ENCODE results near the gene IRF2BP1.
A peak's percentile ranks its signal among the peaks of the same experiment; 100 is the strongest.

IRF2BP1 gene

DNA sequence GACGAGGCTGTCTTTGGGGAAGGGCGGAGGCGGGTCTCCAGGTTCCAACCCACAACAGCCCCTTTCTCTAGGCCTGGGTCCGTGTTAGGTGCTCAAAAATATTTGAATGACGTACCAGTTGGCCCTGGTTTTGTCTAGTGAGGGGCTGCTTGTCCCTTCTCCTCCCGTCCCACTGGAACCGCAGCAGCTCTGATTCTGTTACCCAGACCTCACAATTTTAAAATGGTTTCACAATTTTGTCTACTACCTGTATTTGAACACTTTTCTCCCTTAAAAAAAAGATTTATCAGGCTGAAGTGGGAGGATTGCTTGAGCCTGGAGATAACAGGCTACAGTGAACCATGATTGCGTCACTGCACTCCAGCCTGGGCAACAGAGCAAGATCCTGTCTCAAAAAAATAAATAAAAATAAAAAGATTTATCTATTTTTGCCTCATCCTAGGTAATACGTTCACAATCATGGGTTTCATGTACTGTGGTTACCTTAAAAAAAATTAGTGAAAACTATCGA, 1.3 kb upstream of the IRF2BP1 start:
- Histone ChIP-seq H3K4me1 (ENCODE audit: control insufficient read depth, insufficient read depth, low read length, unreplicated experiment) (peaks cover 13% of the 10 kb centered on the region), H3K4me3 (ENCODE audit: low read depth, low read length) (peak overlapping the region; percentile 91), H2AFZ (ENCODE audit: low read length, unreplicated experiment) (peak overlapping the region; percentile 62), H3K27ac (ENCODE audit: low read depth, low read length) (peak overlapping the region; percentile 77), H3K79me2 (ENCODE audit: control insufficient read depth, insufficient read depth, low read length, unreplicated experiment) (peaks cover 4% of the 10 kb centered on the region), H3K27me3 (ENCODE audit: insufficient read depth, low read length) (no peaks in the 10 kb centered on the region), H3K36me3 (ENCODE audit: insufficient read depth, low read length) (no peaks in the 10 kb centered on the region)

DNA sequence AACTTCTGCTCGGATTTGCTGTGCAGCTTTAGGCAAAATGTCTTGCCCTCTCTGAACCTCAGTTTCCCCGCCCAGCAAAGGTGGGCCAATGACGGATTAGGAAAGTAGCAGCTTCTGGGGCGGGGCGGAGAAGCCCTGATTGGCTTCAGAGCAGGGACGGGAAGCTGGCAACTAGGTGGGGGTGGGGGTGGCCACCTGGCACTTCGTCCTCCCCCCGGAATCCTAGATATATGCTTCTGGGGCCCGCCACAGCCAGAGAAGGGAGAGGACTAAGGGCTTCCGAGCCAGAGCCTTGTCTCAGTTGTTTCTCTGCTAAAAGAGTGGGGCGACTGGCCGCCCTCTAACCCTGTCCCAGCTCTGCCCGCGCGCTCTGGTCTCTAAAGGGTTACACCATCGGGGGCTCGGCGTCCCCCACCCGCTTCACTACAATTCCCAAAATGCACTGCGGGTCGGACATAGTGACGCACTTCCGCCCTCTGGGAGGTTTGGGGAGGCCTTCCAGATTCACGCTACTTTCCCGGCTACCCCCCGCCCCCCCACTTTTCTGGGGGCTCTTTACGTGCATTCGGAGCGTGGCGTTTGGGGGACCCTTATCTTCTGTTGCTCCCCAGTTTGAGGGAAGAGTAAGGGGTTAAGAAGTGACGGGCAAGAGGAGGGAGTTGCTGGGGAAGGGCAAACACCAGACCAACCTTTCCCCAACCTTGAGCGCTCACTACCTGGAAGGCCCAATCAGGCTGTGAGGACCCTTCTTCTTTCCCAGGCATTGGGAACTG, 672 bp upstream of the IRF2BP1 start:
- peaks cover 13% of the 10 kb centered on the region for H3K4me1 ChIP-seq (ENCODE audit: control insufficient read depth, insufficient read depth, low read length, unreplicated experiment)
- H3K79me2 ChIP-seq (ENCODE audit: control insufficient read depth, insufficient read depth, low read length, unreplicated experiment) = peaks cover 4% of the 10 kb centered on the region
- H3K27me3 ChIP-seq (ENCODE audit: insufficient read depth, low read length) = no peaks in the 10 kb centered on the region
- no peaks in the 10 kb centered on the region for H3K36me3 ChIP-seq (ENCODE audit: insufficient read depth, low read length)
- peak overlapping the region; percentile 91 for H3K4me3 ChIP-seq (ENCODE audit: low read depth, low read length)
- peak overlapping the region; percentile 69 for H2AFZ ChIP-seq (ENCODE audit: low read length, unreplicated experiment)
- H3K27ac ChIP-seq (ENCODE audit: low read depth, low read length) = peak overlapping the region; percentile 77

DNA sequence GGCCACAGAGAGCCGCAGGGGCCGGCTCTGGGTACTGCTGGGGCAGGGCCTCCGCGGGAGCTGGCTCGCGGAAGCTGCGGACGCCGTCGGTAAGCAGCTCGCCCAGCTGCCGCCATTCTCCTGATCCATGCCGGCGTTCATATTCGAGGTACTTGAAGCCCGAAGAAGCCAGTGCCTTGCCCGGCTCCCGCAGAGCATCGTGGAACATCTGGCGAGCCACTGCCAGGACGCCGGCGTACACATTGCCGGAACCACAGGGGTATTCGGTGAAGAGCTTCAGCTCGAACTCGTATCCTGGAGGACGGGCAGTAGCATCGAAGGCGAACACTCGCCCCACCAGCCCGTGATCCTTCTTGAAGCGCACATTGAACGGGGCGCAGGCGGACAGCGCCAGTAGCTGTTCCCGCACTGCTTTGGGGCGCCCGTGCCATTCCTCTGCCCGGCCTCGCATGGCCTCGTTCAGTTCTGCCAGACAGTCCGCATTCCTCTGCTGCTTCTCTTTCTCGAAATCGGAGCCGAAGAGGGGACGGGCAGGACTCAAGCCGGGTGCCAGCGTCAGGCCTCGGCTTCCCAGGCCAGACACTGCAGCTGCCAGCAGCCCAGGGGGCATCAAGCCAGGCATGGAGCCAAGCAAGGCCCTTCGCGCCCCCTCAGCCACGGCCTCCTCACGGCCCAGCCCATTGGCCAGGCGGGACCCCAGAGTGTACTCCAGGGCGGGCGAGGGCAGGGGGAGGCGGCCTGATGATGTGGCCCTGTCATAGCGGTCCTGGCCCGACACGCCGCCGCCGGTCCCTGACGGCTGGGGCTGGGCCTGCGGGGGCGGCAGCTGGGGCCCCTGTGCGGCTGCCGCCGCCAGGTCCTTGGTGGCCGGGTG, 1.0 kb downstream of the IRF2BP1 start:
- H3K27ac ChIP-seq (ENCODE audit: low read depth, low read length) = peak overlapping the region; percentile 77; the same call in 1 of the 2 replicates
- H3K4me1 ChIP-seq (ENCODE audit: control insufficient read depth, insufficient read depth, low read length, unreplicated experiment) = peaks cover 13% of the 10 kb centered on the region
- no peaks in the 10 kb centered on the region for H3K36me3 ChIP-seq (ENCODE audit: insufficient read depth, low read length)
- H3K79me2 ChIP-seq (ENCODE audit: control insufficient read depth, insufficient read depth, low read length, unreplicated experiment) = peaks cover 4% of the 10 kb centered on the region
- H2AFZ ChIP-seq (ENCODE audit: low read length, unreplicated experiment) = no peak overlapping the region
- peak overlapping the region; percentile 91 for H3K4me3 ChIP-seq (ENCODE audit: low read depth, low read length)
- no peaks in the 10 kb centered on the region for H3K27me3 ChIP-seq (ENCODE audit: insufficient read depth, low read length)

DNA sequence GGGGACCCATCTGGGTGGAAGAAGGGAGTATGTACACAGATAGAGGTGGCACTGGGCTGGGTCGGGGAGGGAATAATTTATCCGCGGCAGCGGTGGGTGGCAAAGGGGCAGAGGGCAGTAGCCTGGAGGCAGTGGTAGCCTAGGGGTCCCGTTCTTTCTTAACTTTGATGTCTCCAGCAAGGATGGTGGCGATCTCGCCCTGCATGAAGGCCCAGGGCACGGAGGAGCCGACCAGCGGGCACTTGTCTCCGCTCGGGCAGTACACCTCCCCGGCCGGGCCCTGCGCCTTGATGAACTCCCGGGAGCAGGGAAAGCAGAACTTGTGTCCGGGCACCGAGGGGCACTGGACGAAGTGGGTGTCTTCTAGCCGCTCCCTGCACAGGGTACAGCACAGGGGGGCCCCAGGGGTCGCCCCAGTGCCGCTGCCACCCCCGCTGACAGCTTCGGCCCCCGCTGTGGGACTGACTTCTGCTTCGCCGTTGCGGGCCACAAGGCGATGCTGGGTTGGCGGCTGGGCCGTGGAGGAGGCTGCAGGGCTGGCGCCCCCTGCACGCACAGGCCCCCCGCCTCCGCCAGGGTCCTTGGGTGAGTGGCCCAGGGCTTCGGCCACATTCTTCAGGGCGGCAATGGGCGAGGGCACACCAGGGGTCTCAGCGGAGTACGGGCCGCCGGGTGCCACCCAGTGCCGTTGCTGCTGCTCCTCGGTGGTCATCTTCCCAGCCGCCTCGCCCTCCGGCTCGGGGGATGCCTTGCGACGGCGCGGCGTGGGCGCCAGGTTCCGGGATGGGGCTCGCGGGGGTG, 1.9 kb downstream of the IRF2BP1 start:
- peak overlapping the region; percentile 21; the same call in 1 of the 2 replicates for H3K4me3 ChIP-seq (ENCODE audit: low read depth, low read length)
- no peak overlapping the region for H3K27ac ChIP-seq (ENCODE audit: low read depth, low read length)
- H3K4me1 ChIP-seq (ENCODE audit: control insufficient read depth, insufficient read depth, low read length, unreplicated experiment) = peaks cover 13% of the 10 kb centered on the region

DNA sequence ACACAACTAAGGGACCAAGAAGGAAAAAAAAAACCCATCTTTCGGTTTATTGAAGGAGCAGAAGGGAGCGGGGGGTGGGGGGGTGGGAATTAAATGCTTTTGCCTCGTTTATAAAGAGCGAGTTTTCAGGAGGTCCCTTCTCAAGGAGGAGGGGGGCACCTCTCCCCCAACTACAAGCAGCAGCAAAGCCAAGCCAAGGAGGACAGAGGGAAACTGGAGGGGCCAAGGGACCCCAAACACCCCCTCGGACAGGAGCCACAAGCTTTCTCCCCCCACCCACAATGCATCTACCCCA, 2.4 kb downstream of the IRF2BP1 start:
- 0 out of 2 replicates have a peak overlapping the region, but pooled peaks have one; percentile 21 for H3K4me3 ChIP-seq (ENCODE audit: low read depth, low read length)
- H3K27me3 ChIP-seq (ENCODE audit: insufficient read depth, low read length) = no peaks in the 10 kb centered on the region
- no peak overlapping the region for H2AFZ ChIP-seq (ENCODE audit: low read length, unreplicated experiment)
- no peaks in the 10 kb centered on the region for H3K36me3 ChIP-seq (ENCODE audit: insufficient read depth, low read length)
- H3K79me2 ChIP-seq (ENCODE audit: control insufficient read depth, insufficient read depth, low read length, unreplicated experiment) = peaks cover 4% of the 10 kb centered on the region
- no peak overlapping the region for H3K27ac ChIP-seq (ENCODE audit: low read depth, low read length)
- H3K4me1 ChIP-seq (ENCODE audit: control insufficient read depth, insufficient read depth, low read length, unreplicated experiment) = peaks cover 13% of the 10 kb centered on the region

More for the DNA sequence above, 1.9 kb downstream of the IRF2BP1 start:
- Histone ChIP-seq H3K36me3 (ENCODE audit: insufficient read depth, low read length) (no peaks in the 10 kb centered on the region), H3K79me2 (ENCODE audit: control insufficient read depth, insufficient read depth, low read length, unreplicated experiment) (peaks cover 4% of the 10 kb centered on the region), H2AFZ (ENCODE audit: low read length, unreplicated experiment) (no peak overlapping the region), H3K27me3 (ENCODE audit: insufficient read depth, low read length) (no peaks in the 10 kb centered on the region)

DNA sequence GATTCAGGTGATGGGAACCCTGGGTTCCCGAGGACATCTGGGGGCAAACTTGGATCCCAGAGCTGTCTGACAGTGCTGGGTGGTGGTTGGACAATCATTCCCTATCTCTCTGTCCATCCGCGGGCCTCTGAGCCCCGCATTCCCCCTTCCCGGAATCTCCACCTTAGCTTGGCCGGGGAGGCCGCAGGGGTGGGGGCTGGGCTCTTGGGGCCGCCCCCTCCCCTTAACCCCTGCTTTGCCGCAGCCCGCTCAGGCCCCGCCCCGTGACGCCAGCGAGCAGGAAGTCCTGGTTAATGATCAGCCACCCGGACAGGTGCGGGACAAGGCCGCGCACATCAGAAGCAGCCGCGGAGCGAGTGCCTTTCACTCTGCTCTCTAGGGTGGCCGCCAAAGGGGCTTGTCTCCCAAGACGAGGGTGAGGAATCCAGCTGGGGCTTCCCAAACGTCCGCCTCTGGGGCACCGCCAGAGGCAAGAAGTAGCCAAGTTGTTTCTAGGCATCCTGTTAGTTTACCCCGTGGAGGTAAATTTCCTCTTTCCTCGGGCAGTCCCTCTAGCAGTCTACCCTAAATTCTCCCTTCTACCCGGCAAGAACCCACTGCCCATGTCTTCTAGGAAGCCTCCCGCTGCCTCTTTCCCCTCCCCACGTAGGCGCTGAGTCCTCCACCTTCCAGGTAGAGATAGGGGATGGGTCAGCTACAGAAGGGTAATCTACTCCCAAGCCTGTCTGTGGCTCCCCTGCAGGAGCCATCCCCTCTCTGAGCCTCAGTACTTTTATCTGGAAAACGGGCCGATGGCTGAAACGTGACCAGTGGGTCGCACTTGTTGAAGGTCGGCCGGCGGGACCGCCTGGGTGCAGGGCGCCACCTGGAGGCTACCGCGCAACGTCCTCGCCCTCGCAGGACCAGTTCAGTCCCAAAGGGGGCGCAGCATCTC, 3.0 kb downstream of the IRF2BP1 start:
- H3K36me3 ChIP-seq (ENCODE audit: insufficient read depth, low read length) = no peaks in the 10 kb centered on the region
- no peak overlapping the region for H3K27ac ChIP-seq (ENCODE audit: low read depth, low read length)
- H3K4me1 ChIP-seq (ENCODE audit: control insufficient read depth, insufficient read depth, low read length, unreplicated experiment) = peaks cover 13% of the 10 kb centered on the region
- peak overlapping the region; percentile 40; the same call in 1 of the 2 replicates for H3K4me3 ChIP-seq (ENCODE audit: low read depth, low read length)
- peaks cover 4% of the 10 kb centered on the region for H3K79me2 ChIP-seq (ENCODE audit: control insufficient read depth, insufficient read depth, low read length, unreplicated experiment)
- H3K27me3 ChIP-seq (ENCODE audit: insufficient read depth, low read length) = no peaks in the 10 kb centered on the region
- no peak overlapping the region for H2AFZ ChIP-seq (ENCODE audit: low read length, unreplicated experiment)

DNA sequence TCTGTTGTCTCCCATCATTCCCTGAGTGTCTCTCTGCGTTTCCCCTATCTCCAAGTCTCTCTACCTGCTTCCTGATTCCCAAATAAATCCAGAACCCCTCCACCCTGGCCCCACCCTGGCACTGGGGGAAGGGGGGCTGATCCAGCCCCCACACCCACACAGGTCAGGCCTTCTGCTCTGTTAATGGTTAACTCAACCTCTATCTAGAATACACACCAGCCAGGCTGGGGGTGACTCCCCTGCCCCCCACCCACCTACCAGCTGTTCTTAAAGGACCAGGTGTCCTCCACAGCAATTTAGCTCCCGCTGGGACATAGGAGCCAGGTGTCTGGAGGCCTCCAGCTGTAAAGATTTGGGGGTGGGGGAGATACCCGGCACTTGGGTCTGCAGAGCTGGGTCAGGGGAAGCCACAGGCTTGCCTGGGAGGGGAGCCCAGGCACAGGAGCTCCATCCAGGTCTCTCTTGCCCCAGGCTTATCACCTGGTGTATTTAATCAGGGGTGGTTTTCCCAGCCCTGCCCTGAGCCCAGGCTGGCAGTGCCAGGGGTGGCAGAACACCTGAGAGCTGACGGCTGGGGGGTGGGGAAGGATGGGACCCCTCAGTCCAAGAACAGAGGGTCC, 3.9 kb downstream of the IRF2BP1 start:
- H3K4me3 ChIP-seq (ENCODE audit: low read depth, low read length) = no peak overlapping the region
- no peak overlapping the region for H3K27ac ChIP-seq (ENCODE audit: low read depth, low read length)
- no peaks in the 10 kb centered on the region for H3K36me3 ChIP-seq (ENCODE audit: insufficient read depth, low read length)
- no peaks in the 10 kb centered on the region for H3K27me3 ChIP-seq (ENCODE audit: insufficient read depth, low read length)
- H3K79me2 ChIP-seq (ENCODE audit: control insufficient read depth, insufficient read depth, low read length, unreplicated experiment) = peaks cover 4% of the 10 kb centered on the region
- no peak overlapping the region for H2AFZ ChIP-seq (ENCODE audit: low read length, unreplicated experiment)
- peaks cover 13% of the 10 kb centered on the region for H3K4me1 ChIP-seq (ENCODE audit: control insufficient read depth, insufficient read depth, low read length, unreplicated experiment)

DNA sequence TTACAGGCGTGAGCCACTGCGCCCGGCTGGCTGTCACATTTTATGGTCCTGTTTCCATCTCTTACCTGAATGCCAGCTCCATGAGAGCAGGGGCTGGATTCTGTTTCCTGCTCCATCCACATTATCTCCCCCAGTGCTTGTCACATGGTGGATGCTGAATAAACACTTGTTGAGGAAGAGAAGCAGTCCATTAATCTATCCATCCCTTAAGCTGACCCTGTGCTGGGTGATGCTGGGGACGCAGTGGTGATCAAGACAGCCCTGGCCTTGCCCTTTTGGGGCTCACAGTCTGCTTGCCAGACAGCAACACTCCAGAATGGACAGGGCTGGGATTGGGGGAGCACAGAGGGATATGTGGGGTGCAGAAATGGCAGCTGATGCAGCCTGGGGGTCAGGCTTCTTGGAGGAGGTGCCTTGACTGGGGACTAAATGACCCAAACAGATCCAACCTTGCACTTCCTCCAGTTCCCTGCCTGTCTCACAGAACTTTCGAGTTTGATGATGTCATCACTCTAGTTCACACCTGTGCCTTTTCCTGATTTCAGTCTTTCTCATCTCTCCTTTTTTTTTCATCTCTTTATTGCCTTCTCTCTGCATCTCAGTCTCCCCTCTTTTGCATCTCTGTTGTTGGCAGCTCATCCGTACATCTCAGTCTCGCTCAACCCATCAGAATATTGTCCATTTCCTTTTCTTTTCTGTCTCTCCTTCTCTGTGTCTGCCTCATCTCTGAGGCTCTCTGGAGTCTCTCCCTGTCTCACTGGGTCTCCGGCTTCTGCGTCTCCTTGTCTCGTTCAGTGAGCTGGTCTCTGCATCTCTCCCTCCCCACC, 4.6 kb downstream of the IRF2BP1 start:
- H2AFZ ChIP-seq (ENCODE audit: low read length, unreplicated experiment) = no peak overlapping the region
- no peak overlapping the region for H3K27ac ChIP-seq (ENCODE audit: low read depth, low read length)
- no peaks in the 10 kb centered on the region for H3K27me3 ChIP-seq (ENCODE audit: insufficient read depth, low read length)
- H3K4me1 ChIP-seq (ENCODE audit: control insufficient read depth, insufficient read depth, low read length, unreplicated experiment) = peaks cover 13% of the 10 kb centered on the region
- no peak overlapping the region for H3K4me3 ChIP-seq (ENCODE audit: low read depth, low read length)
- peaks cover 4% of the 10 kb centered on the region for H3K79me2 ChIP-seq (ENCODE audit: control insufficient read depth, insufficient read depth, low read length, unreplicated experiment)
- no peaks in the 10 kb centered on the region for H3K36me3 ChIP-seq (ENCODE audit: insufficient read depth, low read length)

DNA sequence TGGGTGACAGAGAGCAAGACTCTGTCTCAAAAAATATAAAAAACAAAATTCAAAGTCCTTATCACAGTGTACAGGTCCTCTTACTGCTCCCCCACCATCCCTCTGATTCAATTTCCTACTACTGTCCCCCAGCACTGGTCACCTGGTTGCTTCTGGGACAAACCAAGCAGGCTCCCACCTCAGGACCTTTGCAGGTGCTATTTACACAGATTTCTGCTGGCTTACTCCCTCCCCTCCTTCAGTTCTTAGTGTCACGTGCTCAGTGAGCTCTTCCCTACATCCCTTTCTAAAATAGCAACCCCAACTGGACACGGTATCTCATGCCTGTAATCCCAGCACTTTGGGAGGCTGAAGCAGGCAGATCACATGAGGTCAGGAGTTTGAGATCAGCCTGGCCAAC, 6.0 kb downstream of the IRF2BP1 start:
- Histone ChIP-seq H2AFZ (ENCODE audit: low read length, unreplicated experiment) (no peak overlapping the region), H3K4me1 (ENCODE audit: control insufficient read depth, insufficient read depth, low read length, unreplicated experiment) (peaks cover 11% of the 10 kb centered on the region), H3K79me2 (ENCODE audit: control insufficient read depth, insufficient read depth, low read length, unreplicated experiment) (peaks cover 3% of the 10 kb centered on the region), H3K27ac (ENCODE audit: low read depth, low read length) (no peak overlapping the region), H3K4me3 (ENCODE audit: low read depth, low read length) (no peak overlapping the region), H3K36me3 (ENCODE audit: insufficient read depth, low read length) (no peaks in the 10 kb centered on the region), H3K27me3 (ENCODE audit: insufficient read depth, low read length) (no peaks in the 10 kb centered on the region)
